ENCODE measurements around the gene VWA5B2. TPM values are rescaled to one million over a fixed set of nuclear protein-coding genes. Genes with fewer than 3 reads are reported as not detected.

Gene VWA5B2
- total RNA-seq, 1 donor from 2014 or later = 1.1 TPM

- H3K4me1 Mint-ChIP-seq (ENCODE audit: unreplicated experiment) = no peaks in the 10 kb centered on the region
- H3K4me3 Mint-ChIP-seq (ENCODE audit: unreplicated experiment) = no peak overlapping the region
- no peak overlapping the region for H3K27ac Mint-ChIP-seq (ENCODE audit: unreplicated experiment)
- no peak for TF ChIP-seq CTCF (IDR thresholded peaks at IDR 0.05; ENCODE audit: unreplicated experiment)
- peaks cover 1% of the 10 kb centered on the region for H3K27me3 Mint-ChIP-seq (ENCODE audit: unreplicated experiment)
- no peak for DNase-seq (ENCODE audit: low spot score)
- no peaks in the 10 kb centered on the region for H3K9me3 Mint-ChIP-seq (ENCODE audit: unreplicated experiment)
- H3K36me3 Mint-ChIP-seq (ENCODE audit: low read depth, unreplicated experiment) = no peaks in the 10 kb centered on the region
Measured at GRCh38 chr3:184203526-184203925, 25.9 kb upstream of the VWA5B2 start.

- Mint-ChIP-seq H3K4me3 (ENCODE audit: unreplicated experiment) (no peak overlapping the region), H3K4me1 (ENCODE audit: unreplicated experiment) (no peaks in the 10 kb centered on the region), H3K9me3 (ENCODE audit: unreplicated experiment) (no peaks in the 10 kb centered on the region), H3K27ac (ENCODE audit: unreplicated experiment) (no peak overlapping the region), H3K27me3 (ENCODE audit: unreplicated experiment) (no peaks in the 10 kb centered on the region), H3K36me3 (ENCODE audit: low read depth, unreplicated experiment) (no peaks in the 10 kb centered on the region)
- TF ChIP-seq CTCF (IDR thresholded peaks at IDR 0.05; ENCODE audit: unreplicated experiment) = no peak
- no peak for DNase-seq (ENCODE audit: low spot score)
Measured at GRCh38 chr3:184209146-184209923, 20.1 kb upstream of the VWA5B2 start.

GRCh38 chr3:184211297-184211696 is 18.1 kb upstream of the VWA5B2 start:
- H3K4me3 Mint-ChIP-seq (ENCODE audit: unreplicated experiment) = no peak overlapping the region
- DNase-seq (ENCODE audit: low spot score) = no peak
- peaks cover 11% of the 10 kb centered on the region for H3K4me1 Mint-ChIP-seq (ENCODE audit: unreplicated experiment)
- H3K27me3 Mint-ChIP-seq (ENCODE audit: unreplicated experiment) = peaks cover 1% of the 10 kb centered on the region
- no peak for TF ChIP-seq CTCF (IDR thresholded peaks at IDR 0.05; ENCODE audit: unreplicated experiment)
- no peaks in the 10 kb centered on the region for H3K36me3 Mint-ChIP-seq (ENCODE audit: low read depth, unreplicated experiment)
- no peaks in the 10 kb centered on the region for H3K9me3 Mint-ChIP-seq (ENCODE audit: unreplicated experiment)
- H3K27ac Mint-ChIP-seq (ENCODE audit: unreplicated experiment) = no peak overlapping the region

- no peak for DNase-seq (ENCODE audit: low spot score)
- Mint-ChIP-seq H3K27ac (ENCODE audit: unreplicated experiment) (no peak overlapping the region), H3K4me1 (ENCODE audit: unreplicated experiment) (peaks cover 11% of the 10 kb centered on the region), H3K9me3 (ENCODE audit: unreplicated experiment) (no peaks in the 10 kb centered on the region), H3K36me3 (ENCODE audit: low read depth, unreplicated experiment) (no peaks in the 10 kb centered on the region), H3K27me3 (ENCODE audit: unreplicated experiment) (peaks cover 1% of the 10 kb centered on the region), H3K4me3 (ENCODE audit: unreplicated experiment) (no peak overlapping the region)
- no peak for TF ChIP-seq CTCF (IDR thresholded peaks at IDR 0.05; ENCODE audit: unreplicated experiment)
Measured at GRCh38 chr3:184211718-184212117, 17.7 kb upstream of the VWA5B2 start.

GRCh38 chr3:184218814-184219213 is 10.6 kb upstream of the VWA5B2 start:
- DNase-seq (ENCODE audit: low spot score) = no peak
- peaks cover 4% of the 10 kb centered on the region for H3K27me3 Mint-ChIP-seq (ENCODE audit: unreplicated experiment)
- peak overlapping the region; percentile 30 for H3K27ac Mint-ChIP-seq (ENCODE audit: unreplicated experiment)
- no peaks in the 10 kb centered on the region for H3K36me3 Mint-ChIP-seq (ENCODE audit: low read depth, unreplicated experiment)
- no peaks in the 10 kb centered on the region for H3K9me3 Mint-ChIP-seq (ENCODE audit: unreplicated experiment)
- peaks cover 11% of the 10 kb centered on the region for H3K4me1 Mint-ChIP-seq (ENCODE audit: unreplicated experiment)
- no peak for TF ChIP-seq CTCF (IDR thresholded peaks at IDR 0.05; ENCODE audit: unreplicated experiment)
- H3K4me3 Mint-ChIP-seq (ENCODE audit: unreplicated experiment) = no peak overlapping the region

Measured in endothelial cell (in vitro differentiated cells).